Measurements from ENCODE around the gene TM6SF1.

DNA sequence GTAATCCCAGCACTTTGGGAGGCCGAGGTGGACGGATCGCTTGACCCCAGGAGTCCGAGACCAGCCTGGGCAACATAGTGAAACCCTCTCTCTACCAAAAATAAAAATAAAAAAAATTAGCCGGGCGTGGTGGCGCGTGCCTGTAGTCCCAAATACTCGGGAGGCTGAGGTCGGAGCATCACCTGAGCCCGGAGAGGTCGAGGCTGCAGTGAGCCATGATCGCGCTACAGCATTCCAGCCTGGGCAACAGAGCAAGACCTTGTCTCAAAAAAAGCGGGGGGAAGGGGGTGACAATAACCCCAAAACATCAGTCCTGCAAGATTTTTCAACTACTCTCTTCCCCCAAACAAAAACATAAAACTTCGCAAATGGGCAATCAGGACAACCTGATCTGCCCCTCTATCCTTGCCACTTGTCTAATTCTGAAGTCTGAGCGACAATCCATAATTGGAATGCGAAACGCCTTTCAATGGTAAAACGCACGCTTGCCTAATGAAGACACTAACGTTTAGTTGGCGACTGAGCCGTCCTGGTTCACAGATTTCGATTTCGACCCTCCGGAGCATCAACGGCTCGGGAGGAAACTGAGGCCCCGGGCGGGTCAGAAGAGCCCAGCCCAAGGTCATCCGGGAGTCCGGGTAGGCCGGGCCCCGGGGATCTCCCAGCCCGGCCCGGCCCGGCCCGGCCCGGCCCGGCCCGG is 41.3 kb upstream of the TM6SF1 start:
- TF ChIP-seq CTCF (IDR thresholded peaks at IDR 0.05; ENCODE audit: low read length), result no peak
- TF ChIP-seq EZH2 (optimal IDR thresholded peaks at IDR 0.05; ENCODE audit: low read depth, low read length), result no peak
- TF ChIP-seq EZH2phosphoT487 (IDR thresholded peaks at IDR 0.05; ENCODE audit: low read length), result no peak
